Activated CD4-positive, alpha-beta T cell treated with anti-CD3 and anti-CD28 coated beads, Interleukin-2, amount 50 U/mL, for 16 hours (primary cell): ENCODE data around the gene FBLN1.
"Not testable (repeated sequence)": the region's sequence is repeated elsewhere in the genome, so short reads cannot be mapped to it uniquely, and the experiment has no call there.

Experiments used
- DNase-seq: peaks from one replicate; pipeline ENCODE4 v3.0.0-alpha.2; 2020

FBLN1 gene

DNA sequence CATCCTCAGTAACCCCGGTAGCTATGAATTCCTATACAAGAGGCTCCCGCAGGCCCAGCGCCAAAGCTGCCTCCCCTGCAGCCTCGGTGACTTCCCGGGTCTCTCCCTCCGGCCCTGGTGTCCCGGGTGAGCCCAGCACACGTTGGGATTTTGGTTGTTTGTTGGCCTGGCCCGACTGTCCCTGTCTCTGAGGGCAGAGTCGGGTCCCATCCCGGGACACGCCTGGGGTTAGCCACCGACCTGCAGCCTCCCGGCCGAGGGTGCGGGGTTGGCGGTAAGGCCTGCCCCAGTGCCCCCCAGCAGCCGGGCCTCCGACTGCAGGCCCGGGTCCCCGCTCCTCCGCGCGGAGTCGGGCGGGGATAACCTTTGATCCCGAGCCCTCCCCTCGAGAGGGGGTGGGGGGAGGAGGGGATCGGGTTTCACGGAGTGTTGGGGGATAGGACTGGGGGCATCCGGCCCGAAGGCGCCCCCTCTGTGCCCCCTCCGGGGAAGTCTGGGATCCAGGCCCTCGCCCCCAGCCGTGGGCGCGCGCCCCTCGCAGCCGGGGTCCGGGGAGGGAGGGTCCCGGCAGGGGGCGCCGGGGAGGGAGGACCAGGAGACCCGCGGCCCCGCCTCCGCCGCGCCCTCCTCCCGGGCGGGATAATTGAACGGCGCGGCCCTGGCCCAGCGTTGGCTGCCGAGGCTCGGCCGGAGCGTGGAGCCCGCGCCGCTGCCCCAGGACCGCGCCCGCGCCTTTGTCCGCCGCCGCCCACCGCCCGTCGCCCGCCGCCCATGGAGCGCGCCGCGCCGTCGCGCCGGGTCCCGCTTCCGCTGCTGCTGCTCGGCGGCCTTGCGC is at the start of gene FBLN1:
Gene FBLN1, plus strand, starts transcription at position 669 of the 835 bp plus-strand sequence. Its CDS starts 103 bp downstream, at position 772.
- DNase-seq = no peak

GRCh38 chr22:45453764-45454163 is 48.9 kb upstream of the FBLN1 start:
- DNase-seq = no peak

GRCh38 chr22:45454275-45454674 is 48.4 kb upstream of the FBLN1 start:
- DNase-seq = no peak

GRCh38 chr22:45455212-45455611 is 47.5 kb upstream of the FBLN1 start:
- DNase-seq = no peak

DNA sequence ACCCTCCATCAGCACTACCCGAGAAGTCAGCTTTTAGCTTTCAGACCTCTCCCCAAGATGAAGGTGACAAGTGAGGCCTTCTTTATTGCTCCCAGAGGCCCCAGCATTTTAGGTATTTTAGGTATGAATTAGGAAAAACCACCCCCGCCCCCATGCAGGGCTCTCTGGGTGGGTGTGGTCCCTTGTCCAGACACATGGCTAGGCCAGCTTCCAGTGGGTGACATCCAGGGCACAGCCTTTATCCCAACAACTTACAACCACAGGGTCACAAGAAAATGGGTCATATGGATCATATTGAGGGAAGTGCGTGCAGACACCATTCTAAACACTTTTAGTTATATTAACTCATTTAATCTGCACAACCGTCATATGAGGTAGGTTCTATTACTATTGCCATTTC is 47.1 kb upstream of the FBLN1 start:
- no peak for DNase-seq

DNA sequence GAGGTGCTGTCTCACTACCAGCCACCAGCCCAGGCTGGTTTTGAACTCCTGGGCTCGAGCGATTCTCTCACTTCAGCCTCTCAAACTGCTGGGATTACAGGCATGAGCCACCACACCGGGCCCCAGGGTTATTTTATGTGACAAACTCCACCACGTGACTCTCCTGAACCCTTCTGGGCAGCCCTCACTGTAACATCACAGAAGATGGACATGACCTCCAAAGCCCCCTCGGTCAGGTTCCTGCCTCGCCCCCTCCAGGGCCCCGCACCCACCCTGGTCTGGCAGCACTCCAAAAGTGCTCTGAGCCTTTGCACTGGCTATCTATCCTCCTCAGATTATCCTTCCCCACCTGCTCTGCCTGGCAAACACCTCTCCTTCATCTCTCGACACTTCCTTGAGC is 45.9 kb upstream of the FBLN1 start:
- DNase-seq = no peak

DNA sequence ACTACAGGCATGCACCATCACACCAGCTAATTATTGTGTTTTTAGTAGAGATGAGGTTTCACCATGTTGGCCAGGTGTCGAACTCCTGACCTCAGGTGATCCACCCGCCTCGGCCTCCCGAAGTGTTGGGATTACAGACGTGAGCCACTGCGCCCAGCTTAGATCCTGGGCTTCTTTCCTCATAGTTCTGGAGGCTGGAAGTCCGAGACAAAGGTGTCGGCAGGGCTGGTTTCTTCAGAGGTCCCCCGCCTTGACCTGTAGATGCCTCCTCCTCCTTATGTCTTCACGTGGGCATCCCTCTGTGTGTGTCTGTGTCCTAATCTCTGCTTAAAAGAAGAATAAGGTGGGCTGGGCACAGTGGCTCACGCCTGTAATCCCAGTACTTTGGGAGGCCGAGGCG is 44.2 kb upstream of the FBLN1 start:
- no peak for DNase-seq

GRCh38 chr22:45459235-45459634 is 43.4 kb upstream of the FBLN1 start:
- no peak for DNase-seq

- no peak for DNase-seq
Measured at GRCh38 chr22:45460288-45461109, 42.2 kb upstream of the FBLN1 start.

DNA sequence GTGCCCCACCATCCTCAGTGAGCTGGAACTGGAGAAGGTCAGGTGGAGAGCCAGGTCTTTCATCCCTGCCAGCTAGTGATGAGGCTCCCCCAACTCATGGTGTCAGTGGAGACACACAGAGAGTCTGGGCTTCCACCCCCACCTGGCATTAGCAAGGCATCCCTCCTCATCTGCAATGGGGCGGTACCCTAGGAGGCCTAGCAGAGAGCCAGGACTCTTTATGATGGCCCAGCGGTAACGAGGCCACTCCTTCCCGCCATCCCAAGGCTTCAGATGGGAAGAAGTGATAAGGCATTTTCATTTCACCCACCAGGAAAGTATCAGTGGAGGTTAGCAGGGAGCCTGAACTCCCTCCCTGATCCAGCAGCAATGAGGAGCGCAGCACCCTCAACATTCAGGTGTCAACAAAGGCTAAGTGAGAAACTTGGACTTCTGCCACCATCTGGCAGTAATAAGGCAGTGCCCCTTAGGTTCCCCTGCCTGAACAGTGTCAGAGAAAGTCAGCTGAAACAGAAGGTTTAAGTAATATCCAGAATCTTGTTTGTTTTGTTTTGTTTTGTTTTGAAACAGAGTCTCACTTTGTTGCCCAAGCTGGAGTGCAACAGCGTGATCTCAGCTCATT is 40.5 kb upstream of the FBLN1 start:
- no peak for DNase-seq

DNA sequence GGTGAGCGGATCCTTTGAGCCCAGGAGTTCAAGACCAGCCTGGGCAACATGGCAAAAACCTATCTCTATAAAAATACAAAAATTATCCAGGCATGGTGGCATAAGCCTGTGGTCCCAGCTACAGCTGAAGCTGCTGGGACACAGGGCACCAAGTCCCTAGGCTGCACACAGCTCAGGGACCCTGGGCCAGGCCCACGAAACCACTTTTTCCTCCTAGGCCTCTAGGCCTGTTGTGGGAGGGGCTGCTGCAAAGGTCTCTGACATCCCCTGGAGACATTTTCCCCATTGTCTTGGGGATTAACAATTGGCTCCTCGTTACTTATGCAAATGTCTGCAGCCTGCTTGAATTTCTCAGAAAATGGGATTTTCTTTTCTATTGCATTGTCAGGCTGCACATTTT is 39.0 kb upstream of the FBLN1 start:
- not testable (repeated sequence) for DNase-seq

- no peak for DNase-seq
Measured at GRCh38 chr22:45465633-45466032, 37.0 kb upstream of the FBLN1 start.

GRCh38 chr22:45468872-45469271 is 33.8 kb upstream of the FBLN1 start:
- no peak for DNase-seq

DNA sequence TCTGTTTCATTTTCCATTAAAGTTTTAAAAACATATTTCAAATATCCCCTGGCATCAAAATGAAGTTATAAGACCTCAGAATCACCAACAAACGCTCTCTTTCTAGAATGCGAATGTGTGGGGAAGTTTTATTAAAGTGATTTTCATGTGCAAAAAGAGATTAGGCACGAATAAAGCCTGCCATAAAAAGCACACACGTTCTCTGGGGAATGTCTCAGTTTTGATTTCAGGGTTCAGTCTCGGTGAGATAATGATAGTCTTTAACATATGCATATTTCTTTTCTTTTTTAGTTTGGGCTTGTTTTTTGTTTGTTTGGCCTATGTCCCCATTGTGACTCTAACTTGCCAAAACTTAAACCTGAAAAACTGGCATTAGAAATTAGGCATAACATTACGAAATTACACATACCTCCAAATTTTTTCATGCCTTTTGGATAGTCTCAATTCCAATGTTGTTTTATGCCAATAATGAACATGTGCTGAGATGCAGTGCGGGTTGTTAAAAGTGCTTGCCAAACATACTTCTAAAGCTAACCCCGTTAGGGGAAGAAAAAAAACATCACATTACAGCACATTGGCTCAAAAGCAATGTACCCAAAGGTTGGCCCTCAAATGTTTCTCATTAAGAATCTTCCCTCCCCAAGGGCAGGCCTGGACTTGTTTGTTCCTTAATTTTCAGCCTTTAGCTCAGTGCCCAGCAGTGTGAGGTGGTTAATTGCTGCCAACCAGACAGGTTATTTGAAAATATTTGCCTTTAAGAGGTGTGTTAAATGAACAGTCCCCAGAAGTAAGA is 33.2 kb upstream of the FBLN1 start:
- DNase-seq = no peak

DNA sequence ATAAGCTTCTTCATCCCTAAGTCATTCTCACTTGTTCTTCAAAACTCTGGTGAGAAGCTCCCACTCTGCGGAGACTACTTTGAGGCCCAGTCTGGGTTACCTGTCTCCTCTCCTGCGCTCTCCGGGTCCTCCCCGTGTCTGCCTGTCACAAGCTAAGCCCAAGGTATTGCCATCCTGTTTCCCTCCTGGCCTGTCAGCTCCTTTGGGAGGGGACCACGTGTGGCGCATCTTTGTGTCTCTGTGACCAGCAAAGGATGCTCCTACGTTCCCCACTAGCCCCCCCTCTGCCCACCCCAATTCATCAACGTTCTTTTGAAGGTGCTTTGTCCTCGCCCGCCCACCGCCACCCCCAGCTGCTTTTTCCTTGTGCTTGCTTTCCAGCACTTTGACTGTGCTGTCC is 31.8 kb upstream of the FBLN1 start:
- no peak for DNase-seq

- DNase-seq = no peak
Measured at GRCh38 chr22:45472426-45472825, 30.3 kb upstream of the FBLN1 start.

GRCh38 chr22:45473626-45474237 is 29.0 kb upstream of the FBLN1 start:
- no peak for DNase-seq

DNA sequence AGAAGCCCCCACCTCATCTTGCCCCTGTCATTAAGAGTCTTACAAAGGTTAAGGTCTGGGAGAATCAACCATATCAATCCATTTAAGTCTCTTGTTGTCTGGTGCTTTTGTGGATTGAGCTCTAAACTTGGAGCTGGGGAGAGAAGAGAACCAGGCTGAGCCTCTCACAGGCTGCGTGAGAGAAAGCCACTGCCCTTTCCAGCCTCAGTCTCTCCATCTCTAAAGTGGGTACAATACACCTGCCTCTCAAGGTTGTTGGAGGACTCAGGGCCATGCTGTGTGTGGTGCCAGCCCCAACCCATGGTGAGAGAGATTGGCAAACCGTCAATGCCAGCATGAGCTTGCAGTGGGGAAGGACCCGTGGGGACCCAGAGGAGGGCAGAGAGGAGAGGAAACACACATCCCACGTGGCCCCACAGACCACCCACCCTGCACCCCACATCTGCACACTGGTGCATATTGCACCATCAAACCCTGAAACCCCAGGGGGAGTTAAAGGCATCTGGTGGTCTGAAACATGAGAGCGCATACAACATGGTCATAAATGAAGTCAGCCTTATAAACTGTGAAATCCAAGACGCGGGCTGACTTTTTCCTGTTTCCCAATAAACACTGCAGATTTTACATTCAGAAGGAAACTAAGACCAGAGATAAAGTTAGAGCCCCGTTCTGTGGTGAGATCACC is 27.5 kb upstream of the FBLN1 start:
- no peak for DNase-seq

DNA sequence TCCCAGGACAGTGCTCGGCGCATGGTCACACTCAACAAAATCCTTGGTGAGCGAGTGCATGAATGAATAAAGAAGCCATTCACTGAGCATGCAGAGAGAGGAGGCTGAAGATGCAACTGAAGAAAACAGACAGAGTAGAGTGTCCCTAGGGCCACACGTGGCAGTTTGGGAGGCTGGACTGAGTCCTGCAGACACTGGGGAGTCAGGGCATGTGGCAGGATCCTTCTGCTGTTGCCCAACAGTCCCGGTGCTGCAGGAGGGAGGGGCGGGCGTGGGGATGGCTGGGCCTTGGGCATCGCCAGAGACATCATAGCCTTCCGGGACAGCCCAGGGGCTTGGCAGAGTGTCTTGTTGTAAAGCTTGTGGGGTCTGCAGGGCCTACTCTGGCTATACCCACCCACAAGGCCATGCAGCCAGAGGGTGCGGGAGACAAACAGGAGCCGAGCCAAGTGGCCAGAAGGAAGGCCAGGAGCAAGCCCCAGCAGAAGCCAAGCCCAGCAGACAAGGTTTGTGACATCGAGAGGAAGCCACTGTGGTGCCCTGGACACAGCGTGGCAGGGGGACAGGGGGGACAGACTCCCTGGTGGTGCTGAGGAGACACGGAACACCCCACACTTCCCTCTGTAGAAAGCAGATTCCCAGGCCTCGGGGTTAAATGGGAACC is 26.7 kb upstream of the FBLN1 start:
- DNase-seq = no peak

- DNase-seq = no peak
Measured at GRCh38 chr22:45476814-45477213, 25.9 kb upstream of the FBLN1 start.
